ENCODE measurements around the gene PPIA. TPM values are rescaled to one million over a fixed set of nuclear protein-coding genes. Genes with fewer than 3 reads are reported as not detected.

Gene PPIA
- total RNA-seq, 4 donors from 2014 or later: 631 to 1,290 (median 820) TPM

DNA sequence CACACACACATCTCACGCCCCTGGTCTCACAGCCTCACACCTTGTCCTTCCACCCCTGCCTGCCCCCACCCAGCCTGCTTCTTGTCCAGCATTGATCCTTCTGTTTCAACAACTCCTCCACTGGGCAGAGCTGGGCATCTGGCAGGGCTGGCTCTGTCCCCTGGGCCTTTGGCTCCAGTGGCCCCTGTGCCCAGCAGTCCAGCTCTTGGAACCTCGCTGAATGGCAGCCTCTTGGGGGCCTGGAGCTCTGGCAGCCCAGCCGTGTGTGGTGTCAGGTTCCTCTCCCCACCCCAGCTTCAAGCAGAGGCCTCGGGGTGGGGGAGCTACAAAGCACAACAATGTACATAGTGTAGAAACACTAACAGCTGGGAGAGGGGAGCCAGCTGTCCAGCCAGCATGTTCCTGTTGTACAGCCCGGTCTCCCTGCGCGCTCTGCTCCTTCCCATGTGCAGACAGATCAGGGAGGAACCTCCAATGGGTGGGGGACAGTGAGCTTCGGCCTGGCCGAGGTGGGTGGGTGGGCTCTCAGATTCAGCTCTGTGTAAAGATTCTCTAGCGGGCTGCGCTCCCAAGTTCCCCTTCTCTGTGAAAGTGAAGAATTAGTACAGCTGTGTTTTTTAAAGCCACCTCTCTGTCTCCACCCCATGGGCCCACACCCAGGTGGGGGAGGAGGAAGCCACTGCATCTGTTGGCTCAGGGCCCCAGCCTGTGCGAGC, 28.4 kb upstream of the PPIA start:
- WGBS, 2 donors (ENCODE audit: low coverage in 1 of 2): 26% methylated on average over 12 of the region's 12 CpGs; no CpG with 5 or more reads in 1 of the 2 donors
- Histone ChIP-seq H3K4me3 (no peak overlapping the region), H3K36me3 (peaks cover 0 to 37% (median 10%) of the 10 kb centered on the region in 4 donors), H3K27ac (peak overlapping the region; percentile 68 to 85 (median 78)), H3K9me3 (no peaks in the 10 kb centered on the region), H3K4me1 (peaks cover 26 to 36% (median 34%) of the 10 kb centered on the region in 4 donors), H3K27me3 (no peaks in the 10 kb centered on the region)
- intact Hi-C loops (cut with DNase I; ENCODE audit: low total_unique reads) (no loop called here), in situ Hi-C loops (cut with MboI; ENCODE audit: low pct_ligation_motif_present in 1 of 4, low pct_unique_long_range_greater_than_20kb in 1 of 4, low sequenced_read_pairs in 3 of 4) (loop anchor here in 2 of 4 donors (25.0 kb wide), 1 partner anchor 181 kb away; the partner anchor contains the start of gene TMED4 (in 2 of the 2))
- peak; percentile 85 for DNase-seq
- TF ChIP-seq POLR2AphosphoS5 (IDR thresholded peaks at IDR 0.05) (peak in 2 of 3 donors; percentile 35 to 40), EP300 (IDR thresholded peaks at IDR 0.05; ENCODE audit: low read depth) (no peak), POLR2A (IDR thresholded peaks at IDR 0.05) (no peak)
- TF ChIP-seq, protein P1, sequence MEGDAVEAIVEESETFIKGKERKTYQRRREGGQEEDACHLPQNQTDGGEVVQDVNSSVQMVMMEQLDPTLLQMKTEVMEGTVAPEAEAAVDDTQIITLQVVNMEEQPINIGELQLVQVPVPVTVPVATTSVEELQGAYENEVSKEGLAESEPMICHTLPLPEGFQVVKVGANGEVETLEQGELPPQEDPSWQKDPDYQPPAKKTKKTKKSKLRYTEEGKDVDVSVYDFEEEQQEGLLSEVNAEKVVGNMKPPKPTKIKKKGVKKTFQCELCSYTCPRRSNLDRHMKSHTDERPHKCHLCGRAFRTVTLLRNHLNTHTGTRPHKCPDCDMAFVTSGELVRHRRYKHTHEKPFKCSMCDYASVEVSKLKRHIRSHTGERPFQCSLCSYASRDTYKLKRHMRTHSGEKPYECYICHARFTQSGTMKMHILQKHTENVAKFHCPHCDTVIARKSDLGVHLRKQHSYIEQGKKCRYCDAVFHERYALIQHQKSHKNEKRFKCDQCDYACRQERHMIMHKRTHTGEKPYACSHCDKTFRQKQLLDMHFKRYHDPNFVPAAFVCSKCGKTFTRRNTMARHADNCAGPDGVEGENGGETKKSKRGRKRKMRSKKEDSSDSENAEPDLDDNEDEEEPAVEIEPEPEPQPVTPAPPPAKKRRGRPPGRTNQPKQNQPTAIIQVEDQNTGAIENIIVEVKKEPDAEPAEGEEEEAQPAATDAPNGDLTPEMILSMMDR (IDR thresholded peaks at IDR 0.05): no peak

DNA sequence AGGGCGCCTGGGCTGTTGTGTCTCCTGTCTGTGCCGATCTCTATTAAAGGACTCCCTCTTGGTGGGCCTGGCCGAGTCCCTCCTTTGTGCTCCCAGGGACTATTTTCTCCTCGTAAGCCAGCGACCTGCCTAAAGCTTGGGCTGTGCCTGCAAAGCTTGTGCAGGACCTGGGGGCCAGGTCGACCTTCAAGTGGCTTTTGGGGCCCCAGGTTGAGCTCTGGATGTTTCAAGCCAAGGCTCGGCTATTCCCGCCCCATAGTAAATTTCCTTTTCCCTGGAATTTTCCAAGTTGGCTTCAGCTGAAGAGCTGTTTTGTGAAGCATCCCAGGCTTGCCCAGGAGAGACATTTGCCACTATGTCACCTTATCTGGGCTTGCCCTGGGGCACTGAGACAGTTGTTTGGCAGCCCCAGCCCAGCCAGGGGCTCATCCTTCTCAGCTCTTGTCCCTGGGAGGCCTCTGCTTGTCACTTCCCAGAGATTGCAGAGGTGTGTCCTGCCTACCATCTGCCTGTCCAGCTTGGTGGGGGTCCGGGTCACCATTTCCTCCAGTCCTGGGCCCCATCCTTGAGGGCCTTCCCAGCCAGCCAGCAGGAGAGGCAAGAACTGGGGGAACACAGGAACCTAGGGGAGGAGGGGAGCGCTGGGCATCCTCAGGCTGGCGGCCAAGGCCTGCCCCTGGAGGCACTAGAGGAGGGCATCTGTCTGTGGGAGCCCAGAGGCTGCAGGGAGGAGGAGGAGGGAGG, 27.7 kb upstream of the PPIA start:
- peaks cover 26 to 36% (median 34%) of the 10 kb centered on the region in 4 donors for H3K4me1 ChIP-seq
- in situ Hi-C loops (cut with MboI; ENCODE audit: low pct_ligation_motif_present in 1 of 4, low pct_unique_long_range_greater_than_20kb in 1 of 4, low sequenced_read_pairs in 3 of 4): loop anchor here in 2 of 4 donors (25.0 kb wide), 1 partner anchor 181 kb away; the partner anchor contains the start of gene TMED4 (in 2 of the 2)

DNA sequence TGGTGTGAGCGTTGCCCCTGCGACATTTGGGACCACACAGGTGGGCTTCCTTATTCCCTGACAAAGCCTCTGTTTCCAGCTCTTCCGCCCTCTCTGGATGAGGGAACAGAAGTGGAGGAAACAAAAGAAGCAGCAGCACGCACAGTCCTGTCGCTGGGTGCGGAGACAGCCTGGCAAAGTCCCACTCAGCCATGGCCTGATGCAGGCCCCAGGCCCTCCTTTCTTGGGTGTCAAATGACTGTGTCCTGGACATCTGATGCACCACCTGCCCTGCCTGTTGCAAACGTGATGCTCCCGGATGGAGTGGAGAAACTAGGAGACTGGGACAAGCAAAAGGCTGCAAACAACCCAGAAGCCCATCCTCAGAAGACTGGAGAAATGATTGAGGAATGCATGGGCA, 27.1 kb upstream of the PPIA start:
- Histone ChIP-seq H3K9me3 (no peaks in the 10 kb centered on the region), H3K4me1 (peaks cover 26 to 36% (median 34%) of the 10 kb centered on the region in 4 donors), H3K27ac (peak overlapping the region; percentile 68 to 85 (median 78)), H3K36me3 (peaks cover 0 to 24% (median 8%) of the 10 kb centered on the region in 4 donors), H3K27me3 (no peaks in the 10 kb centered on the region), H3K4me3 (no peak overlapping the region)
- 70% methylated on average over 8 of the region's 8 CpGs; no CpG with 5 or more reads in 1 of the 2 donors for WGBS, 2 donors (ENCODE audit: low coverage in 1 of 2)
- in situ Hi-C loops (cut with MboI; ENCODE audit: low pct_ligation_motif_present in 1 of 4, low pct_unique_long_range_greater_than_20kb in 1 of 4, low sequenced_read_pairs in 3 of 4): loop anchor here in 2 of 4 donors (25.0 kb wide), 1 partner anchor 182 kb away; the partner anchor contains the start of gene TMED4 (in 2 of the 2)
- TF ChIP-seq EP300 (IDR thresholded peaks at IDR 0.05; ENCODE audit: low read depth) (no peak), POLR2AphosphoS5 (IDR thresholded peaks at IDR 0.05) (no peak), POLR2A (IDR thresholded peaks at IDR 0.05) (no peak)
- TF ChIP-seq, protein P1 (IDR thresholded peaks at IDR 0.05): no peak
- intact Hi-C loops (cut with DNase I; ENCODE audit: low total_unique reads): no loop called here
- DNase-seq: no peak

More for the DNA sequence above, 27.7 kb upstream of the PPIA start:
- TF ChIP-seq POLR2A (IDR thresholded peaks at IDR 0.05): no peak
- TF ChIP-seq, protein P1 (IDR thresholded peaks at IDR 0.05): no peak
- no peak for TF ChIP-seq EP300 (IDR thresholded peaks at IDR 0.05; ENCODE audit: low read depth)
- TF ChIP-seq POLR2AphosphoS5 (IDR thresholded peaks at IDR 0.05): no peak
- H3K36me3 ChIP-seq: peaks cover 0 to 30% (median 8%) of the 10 kb centered on the region in 4 donors
- no peaks in the 10 kb centered on the region for H3K9me3 ChIP-seq
- no peak overlapping the region for H3K4me3 ChIP-seq
- intact Hi-C loops (cut with DNase I; ENCODE audit: low total_unique reads): no loop called here
- 25% methylated on average over 11 of the region's 11 CpGs; no CpG with 5 or more reads in 1 of the 2 donors for WGBS, 2 donors (ENCODE audit: low coverage in 1 of 2)
- H3K27me3 ChIP-seq: no peaks in the 10 kb centered on the region
- peak overlapping the region; percentile 68 to 85 (median 78) for H3K27ac ChIP-seq
- DNase-seq: no peak

Data from transverse colon (tissue), 4 donors.